ENCODE results near the gene RAE1. TPM values are rescaled to one million over a fixed set of nuclear protein-coding genes. Genes with fewer than 3 reads are reported as not detected.
A peak's percentile ranks its signal among the peaks of the same experiment; 100 is the strongest.

RAE1 gene
- total and polyA plus RNA-seq, 4 experiments from 2014 or later = 30.9 to 43.9 (median 32.8) TPM

- Mint-ChIP-seq H3K27ac (peak overlapping the region in 1 of 7 donors; percentile 13), H3K27me3 (no peaks in the 10 kb centered on the region), H3K36me3 (no peaks in the 10 kb centered on the region), H3K9me3 (no peaks in the 10 kb centered on the region), H3K4me3 (no peak overlapping the region), H3K4me1 (peaks cover 9 to 22% (median 16%) of the 10 kb centered on the region in 4 donors)
- H3K4me1 ChIP-seq (ENCODE audit: insufficient read depth, low read length) = peaks cover 14% of the 10 kb centered on the region
- no peak for DNase-seq
- H3K36me3 ChIP-seq (ENCODE audit: insufficient read depth, low read length) = no peaks in the 10 kb centered on the region
- POLR2A ChIA-PET (ENCODE audit: partially characterized antibody) = no interaction called here
- no peaks in the 10 kb centered on the region for H3K9me3 ChIP-seq (ENCODE audit: control insufficient read depth in 1 of 2, low read length in 2 of 2)
- CTCF ChIA-PET (ENCODE audit: partially characterized antibody) = no interaction called here
- H3K27me3 ChIP-seq (ENCODE audit: insufficient read depth, low read length) = no peaks in the 10 kb centered on the region
- H3K27ac ChIP-seq (ENCODE audit: low read depth, low read length) = no peak overlapping the region
- intact Hi-C loops (cut with micrococcal nuclease) = no loop called here
- H3K4me3 ChIP-seq (ENCODE audit: low read length in 2 of 2) = no peak overlapping the region
Observed at GRCh38 chr20:57421253-57422220, 70.5 kb downstream of the RAE1 start.

- intact Hi-C loops (cut with micrococcal nuclease) = no loop called here
- peaks cover 9 to 22% (median 17%) of the 10 kb centered on the region in 4 donors for H3K4me1 Mint-ChIP-seq
- H3K4me3 Mint-ChIP-seq = no peak overlapping the region
- H3K27me3 Mint-ChIP-seq = no peaks in the 10 kb centered on the region
- H3K36me3 Mint-ChIP-seq = no peaks in the 10 kb centered on the region
- H3K36me3 ChIP-seq (ENCODE audit: insufficient read depth, low read length) = no peaks in the 10 kb centered on the region
- H3K4me3 ChIP-seq (ENCODE audit: low read length in 2 of 2) = no peak overlapping the region
- no peaks in the 10 kb centered on the region for H3K9me3 ChIP-seq (ENCODE audit: control insufficient read depth in 1 of 2, low read length in 2 of 2)
- no peaks in the 10 kb centered on the region for H3K27me3 ChIP-seq (ENCODE audit: insufficient read depth, low read length)
- no peak for DNase-seq
- no peak overlapping the region for H3K27ac Mint-ChIP-seq
- no peak overlapping the region for H3K27ac ChIP-seq (ENCODE audit: low read depth, low read length)
- H3K4me1 ChIP-seq (ENCODE audit: insufficient read depth, low read length) = peaks cover 14% of the 10 kb centered on the region
- POLR2A ChIA-PET (ENCODE audit: partially characterized antibody) = no interaction called here
- no peaks in the 10 kb centered on the region for H3K9me3 Mint-ChIP-seq
- CTCF ChIA-PET (ENCODE audit: partially characterized antibody) = no interaction called here
Observed at GRCh38 chr20:57422254-57422653, 71.2 kb downstream of the RAE1 start.

- CTCF ChIA-PET (ENCODE audit: partially characterized antibody) = interaction anchor here (1.0 to 1.9 kb wide), 2 partner anchors 10 to 27 kb away, joined by 3 to 5 read pairs; no protein-coding TSS in a partner anchor
- Mint-ChIP-seq H3K4me3 (no peak overlapping the region), H3K27me3 (no peaks in the 10 kb centered on the region), H3K9me3 (no peaks in the 10 kb centered on the region), H3K27ac (peak overlapping the region in 1 of 7 donors; percentile 3), H3K4me1 (peaks cover 12 to 30% (median 21%) of the 10 kb centered on the region in 4 donors), H3K36me3 (no peaks in the 10 kb centered on the region)
- POLR2A ChIA-PET (ENCODE audit: partially characterized antibody) = interaction anchor here (2.4 kb wide), 1 partner anchor 27 kb away, joined by 9 read pairs; no protein-coding TSS in a partner anchor
- Histone ChIP-seq H3K4me1 (ENCODE audit: insufficient read depth, low read length) (peaks cover 20% of the 10 kb centered on the region), H3K27me3 (ENCODE audit: insufficient read depth, low read length) (no peaks in the 10 kb centered on the region), H3K36me3 (ENCODE audit: insufficient read depth, low read length) (no peaks in the 10 kb centered on the region), H3K4me3 (ENCODE audit: low read length in 2 of 2) (no peak overlapping the region), H3K27ac (ENCODE audit: low read depth, low read length) (no peak overlapping the region), H3K9me3 (ENCODE audit: control insufficient read depth in 1 of 2, low read length in 2 of 2) (no peaks in the 10 kb centered on the region)
- no peak for DNase-seq
- intact Hi-C loops (cut with micrococcal nuclease) = no loop called here
Observed at GRCh38 chr20:57425150-57426013, 74.3 kb downstream of the RAE1 start.

DNA sequence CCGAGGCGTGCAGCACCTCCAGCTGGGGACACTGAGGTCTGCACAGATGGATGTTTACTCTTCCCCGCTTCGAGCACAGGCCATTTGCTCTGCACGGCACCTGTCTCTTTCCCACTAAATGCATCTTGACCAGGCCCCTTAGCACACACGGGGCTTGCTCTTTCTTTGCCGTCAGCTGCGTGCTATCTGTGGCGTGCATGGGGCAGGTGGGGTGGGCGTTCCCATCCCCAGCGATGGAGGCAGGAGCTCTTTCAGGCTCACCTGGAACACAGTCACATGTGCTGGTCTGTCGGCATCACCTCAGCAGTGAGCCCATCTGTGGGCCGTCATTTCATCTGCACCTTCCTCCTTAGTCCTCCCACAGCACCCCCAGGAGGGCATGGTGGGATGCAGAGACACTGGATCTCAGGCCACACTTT, 75.2 kb downstream of the RAE1 start:
- POLR2A ChIA-PET (ENCODE audit: partially characterized antibody) = no interaction called here
- Mint-ChIP-seq H3K27ac (peak overlapping the region in 1 of 7 donors; percentile 31), H3K9me3 (no peaks in the 10 kb centered on the region), H3K27me3 (no peaks in the 10 kb centered on the region), H3K4me3 (peak overlapping the region in 1 of 8 donors; percentile 9), H3K4me1 (peaks cover 14 to 35% (median 24%) of the 10 kb centered on the region in 4 donors), H3K36me3 (no peaks in the 10 kb centered on the region)
- H3K27me3 ChIP-seq (ENCODE audit: insufficient read depth, low read length) = no peaks in the 10 kb centered on the region
- H3K36me3 ChIP-seq (ENCODE audit: insufficient read depth, low read length) = no peaks in the 10 kb centered on the region
- intact Hi-C loops (cut with micrococcal nuclease) = no loop called here
- H3K4me3 ChIP-seq (ENCODE audit: low read length in 2 of 2) = no peak overlapping the region
- DNase-seq = no peak
- CTCF ChIA-PET (ENCODE audit: partially characterized antibody) = interaction anchor here (1.9 kb wide), 1 partner anchor 9 kb away, joined by 5 read pairs; no protein-coding TSS in a partner anchor
- no peak overlapping the region for H3K27ac ChIP-seq (ENCODE audit: low read depth, low read length)
- H3K4me1 ChIP-seq (ENCODE audit: insufficient read depth, low read length) = peaks cover 26% of the 10 kb centered on the region
- H3K9me3 ChIP-seq (ENCODE audit: control insufficient read depth in 1 of 2, low read length in 2 of 2) = no peaks in the 10 kb centered on the region

GRCh38 chr20:57426831-57427230, 75.8 kb downstream of the RAE1 start:
- H3K36me3 ChIP-seq (ENCODE audit: insufficient read depth, low read length) = no peaks in the 10 kb centered on the region
- Mint-ChIP-seq H3K4me1 (peaks cover 19 to 41% (median 28%) of the 10 kb centered on the region in 4 donors), H3K4me3 (no peak overlapping the region), H3K27ac (peak overlapping the region in 1 of 7 donors; percentile 13), H3K36me3 (no peaks in the 10 kb centered on the region), H3K27me3 (no peaks in the 10 kb centered on the region), H3K9me3 (no peaks in the 10 kb centered on the region)
- no peak overlapping the region for H3K4me3 ChIP-seq (ENCODE audit: low read length in 2 of 2)
- no peaks in the 10 kb centered on the region for H3K27me3 ChIP-seq (ENCODE audit: insufficient read depth, low read length)
- intact Hi-C loops (cut with micrococcal nuclease) = no loop called here
- ChIA-PET POLR2A (ENCODE audit: partially characterized antibody) (no interaction called here), CTCF (ENCODE audit: partially characterized antibody) (interaction anchor here (1.9 kb wide), 1 partner anchor 9 kb away, joined by 5 read pairs; no protein-coding TSS in a partner anchor)
- no peak for DNase-seq
- H3K9me3 ChIP-seq (ENCODE audit: control insufficient read depth in 1 of 2, low read length in 2 of 2) = no peaks in the 10 kb centered on the region
- H3K27ac ChIP-seq (ENCODE audit: low read depth, low read length) = no peak overlapping the region
- H3K4me1 ChIP-seq (ENCODE audit: insufficient read depth, low read length) = peaks cover 31% of the 10 kb centered on the region

DNA sequence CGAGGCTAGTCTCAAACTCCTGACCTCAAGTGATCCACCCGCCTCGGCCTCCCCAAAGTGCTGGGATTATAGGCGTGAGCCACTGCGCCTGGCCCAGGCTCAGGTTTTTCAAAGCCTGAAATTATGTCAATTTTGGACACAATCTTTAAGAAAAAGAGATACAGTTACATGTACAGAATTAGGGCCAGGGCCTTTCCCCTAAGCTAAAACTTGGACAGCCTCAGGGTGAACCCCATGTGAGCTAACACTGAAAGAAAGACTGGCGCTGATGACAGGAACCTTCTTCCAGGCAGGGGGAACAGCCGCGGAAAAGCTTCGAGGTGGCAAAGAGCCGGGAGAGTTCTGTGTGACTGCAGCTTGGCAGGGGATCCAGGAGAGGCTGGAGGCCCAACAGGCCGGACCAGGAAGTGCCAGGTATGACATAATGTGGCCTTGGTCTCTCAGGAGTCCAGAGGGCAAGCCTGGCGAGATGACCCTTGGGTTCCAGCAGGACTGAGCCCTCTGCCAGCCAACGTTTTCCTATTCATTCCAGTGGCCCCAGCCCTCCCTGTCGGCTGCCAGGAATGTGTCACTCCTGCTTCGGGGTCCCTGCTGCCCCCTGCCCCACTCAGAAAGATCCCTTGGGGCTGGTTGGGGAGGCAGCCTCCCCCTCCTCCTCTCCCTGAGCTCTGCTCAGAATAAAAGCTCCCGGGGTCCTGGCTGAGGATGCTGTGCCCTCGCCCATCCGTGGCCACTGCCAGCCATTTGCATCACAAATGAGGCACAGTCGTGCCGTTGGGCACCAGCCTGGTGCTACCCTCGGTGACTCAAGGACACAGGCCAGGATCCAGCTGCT, 77.5 kb downstream of the RAE1 start:
- Mint-ChIP-seq H3K4me3 (no peak overlapping the region), H3K4me1 (peaks cover 27 to 58% (median 42%) of the 10 kb centered on the region in 4 donors), H3K36me3 (no peaks in the 10 kb centered on the region), H3K27me3 (no peaks in the 10 kb centered on the region), H3K9me3 (no peaks in the 10 kb centered on the region), H3K27ac (no peak overlapping the region)
- Histone ChIP-seq H3K4me1 (ENCODE audit: insufficient read depth, low read length) (peaks cover 44% of the 10 kb centered on the region), H3K36me3 (ENCODE audit: insufficient read depth, low read length) (no peaks in the 10 kb centered on the region), H3K27me3 (ENCODE audit: insufficient read depth, low read length) (no peaks in the 10 kb centered on the region), H3K4me3 (ENCODE audit: low read length in 2 of 2) (no peak overlapping the region), H3K27ac (ENCODE audit: low read depth, low read length) (no peak overlapping the region), H3K9me3 (ENCODE audit: control insufficient read depth in 1 of 2, low read length in 2 of 2) (no peaks in the 10 kb centered on the region)
- ChIA-PET POLR2A (ENCODE audit: partially characterized antibody) (interaction anchor here (0.8 to 1.6 kb wide), 3 partner anchors 29 to 36 kb away, joined by 3 to 9 read pairs (median 4); no protein-coding TSS in a partner anchor), CTCF (ENCODE audit: partially characterized antibody) (interaction anchor here (1.4 to 2.4 kb wide), 3 partner anchors 30 to 46 kb away, joined by 4 to 13 read pairs (median 5); no protein-coding TSS in a partner anchor)
- no peak for DNase-seq
- intact Hi-C loops (cut with micrococcal nuclease) = no loop called here

Data from CD4-positive, alpha-beta memory T cell (primary cell).